HG03039 (cell line): ENCODE data around the gene GP5.

Source experiments
- ATAC-seq: cut with Tn5 transposase; IDR thresholded peaks from one replicate; pipeline ENCODE4 v1.9.1; 2021; ENCODE audit warnings: mild to moderate bottlenecking, moderate library complexity; ENCODE audit not compliant: unreplicated experiment

Gene GP5

GRCh38 chr3:194399166-194399565, at the start of gene GP5:
Gene GP5 (minus strand): TSS chr3:194399266. CDS start chr3:194398282, 984 bp downstream.
- ATAC-seq, result no peak

GRCh38 chr3:194447657-194448056, 48.6 kb upstream of the GP5 start:
- no peak for ATAC-seq

GRCh38 chr3:194447161-194447560, 48.1 kb upstream of the GP5 start:
- ATAC-seq, result no peak

GRCh38 chr3:194446754-194447153, 47.7 kb upstream of the GP5 start:
- no peak for ATAC-seq

GRCh38 chr3:194446172-194446571, 47.1 kb upstream of the GP5 start:
- no peak for ATAC-seq

- ATAC-seq, result no peak
These were observed 44.8 kb upstream of the GP5 start for GRCh38 chr3:194443901-194444300.

- ATAC-seq, result no peak
These were observed 41.7 kb upstream of the GP5 start for GRCh38 chr3:194440756-194441155.

GRCh38 chr3:194439881-194440550, 41.0 kb upstream of the GP5 start:
- no peak for ATAC-seq

- no peak for ATAC-seq
These were observed 35.4 kb upstream of the GP5 start for GRCh38 chr3:194434503-194434902.

GRCh38 chr3:194431554-194431953, 32.5 kb upstream of the GP5 start:
- ATAC-seq, result no peak

- ATAC-seq, result no peak
These were observed 26.3 kb upstream of the GP5 start for GRCh38 chr3:194425399-194425798.

- ATAC-seq, result no peak
These were observed 25.9 kb upstream of the GP5 start for GRCh38 chr3:194424953-194425352.

GRCh38 chr3:194424373-194424772, 25.3 kb upstream of the GP5 start:
- ATAC-seq, result no peak

- no peak for ATAC-seq
These were observed 24.3 kb upstream of the GP5 start for GRCh38 chr3:194423317-194423716.

GRCh38 chr3:194422188-194422587, 23.1 kb upstream of the GP5 start:
- ATAC-seq, result no peak

GRCh38 chr3:194418671-194419070, 19.6 kb upstream of the GP5 start:
- no peak for ATAC-seq

- ATAC-seq, result no peak
These were observed 8.4 kb upstream of the GP5 start for GRCh38 chr3:194407423-194407822.

GRCh38 chr3:194405766-194406165, 6.7 kb upstream of the GP5 start:
- ATAC-seq, result no peak

- ATAC-seq, result no peak
These were observed 5.5 kb upstream of the GP5 start for GRCh38 chr3:194404365-194405140.

GRCh38 chr3:194401868-194402329, 2.8 kb upstream of the GP5 start:
- ATAC-seq, result no peak

GRCh38 chr3:194401346-194401745, 2.3 kb upstream of the GP5 start:
- ATAC-seq, result no peak

- ATAC-seq, result no peak
These were observed 877 bp upstream of the GP5 start for GRCh38 chr3:194399874-194400411.
